ENCODE data around the gene RYR1. TPM values are rescaled to one million over a fixed set of nuclear protein-coding genes. Genes with fewer than 3 reads are reported as not detected.

The RYR1 gene
- total RNA-seq, 1 donor from 2014 or later, result 9.3 TPM

GRCh38 chr19:38463365-38463764 is 29.9 kb downstream of the RYR1 start:
- no peak overlapping the region for H3K4me3 Mint-ChIP-seq
- no peak for TF ChIP-seq CTCF (conservative IDR thresholded peaks at IDR 0.05)
- H3K36me3 Mint-ChIP-seq, result no peaks in the 10 kb centered on the region
- no peak overlapping the region for H3K27ac Mint-ChIP-seq
- peaks cover 8% of the 10 kb centered on the region for H3K27me3 Mint-ChIP-seq
- DNase-seq (ENCODE audit: extremely low spot score, unreplicated experiment), result no peak
- no peaks in the 10 kb centered on the region for H3K9me3 Mint-ChIP-seq
- no peaks in the 10 kb centered on the region for H3K4me1 Mint-ChIP-seq (ENCODE audit: unreplicated experiment)

GRCh38 chr19:38464421-38465082 is 31.1 kb downstream of the RYR1 start:
- no peak for TF ChIP-seq CTCF (conservative IDR thresholded peaks at IDR 0.05)
- Mint-ChIP-seq H3K27me3 (peaks cover 8% of the 10 kb centered on the region), H3K36me3 (no peaks in the 10 kb centered on the region), H3K27ac (no peak overlapping the region), H3K9me3 (no peaks in the 10 kb centered on the region), H3K4me1 (ENCODE audit: unreplicated experiment) (no peaks in the 10 kb centered on the region), H3K4me3 (no peak overlapping the region)
- no peak for DNase-seq (ENCODE audit: extremely low spot score, unreplicated experiment)

- no peak for DNase-seq (ENCODE audit: extremely low spot score, unreplicated experiment)
- H3K27me3 Mint-ChIP-seq, result peaks cover 8% of the 10 kb centered on the region
- H3K4me1 Mint-ChIP-seq (ENCODE audit: unreplicated experiment), result no peaks in the 10 kb centered on the region
- H3K27ac Mint-ChIP-seq, result no peak overlapping the region
- no peak for TF ChIP-seq CTCF (conservative IDR thresholded peaks at IDR 0.05)
- no peaks in the 10 kb centered on the region for H3K9me3 Mint-ChIP-seq
- H3K36me3 Mint-ChIP-seq, result no peaks in the 10 kb centered on the region
- H3K4me3 Mint-ChIP-seq, result no peak overlapping the region
These were observed 32.6 kb downstream of the RYR1 start for GRCh38 chr19:38466050-38466449.

- Mint-ChIP-seq H3K36me3 (no peaks in the 10 kb centered on the region), H3K4me3 (no peak overlapping the region), H3K27ac (no peak overlapping the region), H3K4me1 (ENCODE audit: unreplicated experiment) (no peaks in the 10 kb centered on the region), H3K9me3 (no peaks in the 10 kb centered on the region), H3K27me3 (peaks cover 4% of the 10 kb centered on the region)
- DNase-seq (ENCODE audit: extremely low spot score, unreplicated experiment), result no peak
- TF ChIP-seq CTCF (conservative IDR thresholded peaks at IDR 0.05), result no peak
These were observed 34.3 kb downstream of the RYR1 start for GRCh38 chr19:38467541-38468525.

GRCh38 chr19:38469151-38469550 is 35.7 kb downstream of the RYR1 start:
- no peak for TF ChIP-seq CTCF (conservative IDR thresholded peaks at IDR 0.05)
- H3K27ac Mint-ChIP-seq, result no peak overlapping the region
- H3K4me3 Mint-ChIP-seq, result no peak overlapping the region
- H3K27me3 Mint-ChIP-seq, result peaks cover 4% of the 10 kb centered on the region
- H3K9me3 Mint-ChIP-seq, result no peaks in the 10 kb centered on the region
- DNase-seq (ENCODE audit: extremely low spot score, unreplicated experiment), result no peak
- no peaks in the 10 kb centered on the region for H3K4me1 Mint-ChIP-seq (ENCODE audit: unreplicated experiment)
- no peaks in the 10 kb centered on the region for H3K36me3 Mint-ChIP-seq
